PC-9 (cell line): ENCODE results near the gene EPHX1.

Experiments
- CTCF ChIP-seq: fragments of 200-600 bp; sonication (generic); conservative IDR thresholded peaks from 2 replicates; pipeline ENCODE4 v1.6.1; 2017; ENCODE audit warnings: mixed run types, antibody characterized with exemption, mild to moderate bottlenecking, moderate library complexity
- EZH2 ChIP-seq: fragments of 200-600 bp; sonication (generic); IDR thresholded peaks from 2 replicates; pipeline ENCODE4 v1.8.0; 2017; ENCODE audit warnings: antibody characterized with exemption, low read depth

- TF ChIP-seq CTCF: no peak
- no peak for TF ChIP-seq EZH2
Observed at GRCh38 chr1:225848030-225848955, 38.4 kb downstream of the EPHX1 start.
